Ovary (tissue), 9 donors: ENCODE results near the gene LZIC. TPM values are rescaled to one million over a fixed set of nuclear protein-coding genes. Genes with fewer than 3 reads are reported as not detected.

Experiments
- DNase-seq, 5 donors: peaks; one replicate each; pipeline ENCODE4 v3.0.0-alpha.2; 2019 to 2020
- H3K27ac ChIP-seq, 2 donors: fragments of 200-600 bp; one replicate each; pipeline versions ENCODE4 v1.5.1 to v1.8.0; 2019 to 2022
- H3K27me3 ChIP-seq: fragments of 200-600 bp; one replicate; pipeline ENCODE4 v1.8.0; 2022
- H3K36me3 ChIP-seq: fragments of 200-600 bp; sonication (generic); one replicate; pipeline ENCODE4 v1.5.1; 2019
- H3K4me1 ChIP-seq: one replicate; pipeline ENCODE4 v1.8.1; 2013; ENCODE audit warnings: mild to moderate bottlenecking, moderate library complexity; ENCODE audit not compliant: insufficient read depth
- H3K4me3 ChIP-seq: fragments of 200-600 bp; sonication (generic); one replicate; pipeline ENCODE4 v1.5.1; 2017
- H3K9me3 ChIP-seq, 2 donors: fragments of 200-600 bp in 1 of 2; sonication (generic) in 1 of 2; one replicate each; pipeline versions ENCODE4 v1.5.1 to v1.8.1; 2013 to 2019; ENCODE audit warnings: mild to moderate bottlenecking in 1 of 2, moderate library complexity in 1 of 2
- CTCF ChIP-seq, 3 donors: fragments of 450-650 bp in 2 of 3; fragments of 200-600 bp in 1 of 3; IDR thresholded peaks; one replicate each; pipeline versions ENCODE4 v1.5.1 to v1.8.0; 2016 to 2022; ENCODE audit warnings: antibody characterized with exemption in 3 of 3, mild to moderate bottlenecking in 1 of 3
- EP300 ChIP-seq: sonication (generic); formaldehyde crosslinking; IDR thresholded peaks from one replicate; pipeline ENCODE4 v1.6.1; 2017; ENCODE audit warnings: antibody characterized with exemption
- POLR2A ChIP-seq: fragments of 450-650 bp; IDR thresholded peaks from one replicate; pipeline ENCODE4 v1.6.1; 2017; ENCODE audit warnings: antibody characterized with exemption, mild to moderate bottlenecking, moderate library complexity
- WGBS, 3 donors: extraction: QIAGEN DNeasy Blood & Tissue Kit in 1 of 3; methylation state at CpG; one replicate each; pipeline versions ENCODE4 v1.1.5 to v1.1.7; 2013 to 2017; 5-methylcytosine and 5-hydroxymethylcytosine counted together
- intact Hi-C, 4 donors: fragments of 100-400 bp; cut with DNase I; formaldehyde crosslinking; loops; one replicate each; pipeline versions ENCODE4 v1.11.0 to v1.15.1; 2022 to 2023
- polyA plus RNA-seq, 2 donors: library from polyadenylated mRNA; stranded (reverse); fragments of 200-250 nt in 1 of 2; fragments of 350-450 nt in 1 of 2; fragmentation: Illumina TruSeq in 1 of 2; extraction: RNeasy Lipid Tissue Mini Kit (QIAGEN cat#74804) in 1 of 2; gene quantifications; one replicate each; pipeline ENCODE4 v1.2.3, GENCODE V29; 2013 to 2014
- total RNA-seq, 7 donors: library from RNA; depleted of rRNA in 2 of 7; stranded (reverse); fragments of >200 nt in 2 of 7; fragmentation: NEBNext Ultra II Directional in 3 of 7; extraction: Animal tissue kit (Norgen Biotek cat#: 25700) in 3 of 7; gene quantifications; one replicate each; pipeline versions ENCODE4 v1.1.0 to v1.2.4, GENCODE V29; 2016 to 2023
- donor health status: DM: no; HTN: no; CAD: no; lungs with moderate emphysema.
- donor health status: DM: no; HTN: no; CAD: no.
- donor health status: Bipolar disorder and iron deficiency.
- donor health status: DM: yes; HTN: yes; CAD: no.
- donor health status: DM: no; HTN: no; CAD: no.
- donor health status: DM: yes; HTN: yes; CAD: no.

The LZIC gene
- total and polyA plus RNA-seq, 9 donors = 21.2 to 61.3 (median 40.2) TPM

- TF ChIP-seq POLR2A (peak; percentile 19), EP300 (no peak), CTCF (IDR thresholded peaks at IDR 0.05) (no peak)
- Histone ChIP-seq H3K9me3 (no peaks in the 10 kb centered on the region), H3K27ac (peak within 1 kb of the TSS; percentile 79 to 85), H3K4me3 (peak within 1 kb of the TSS; percentile 93), H3K27me3 (no peaks in the 10 kb centered on the region), H3K36me3 (no peaks in the 10 kb centered on the region), H3K4me1 (peaks cover 7% of the 10 kb centered on the region)
- intact Hi-C loops = no loop called here
- WGBS, 3 donors = 0 to 2% (median 0%) methylated on average over 4 to 55 of the region's 55 CpGs
- DNase-seq = no peak
Measured at GRCh38 chr1:9910076-9910422, 33.1 kb downstream of the LZIC start, which contains the start of gene CTNNBIP1. Gene CTNNBIP1, minus strand, starts transcription at chr1:9910269. Its CDS starts 38,205 bp downstream, at chr1:9872064.

DNA sequence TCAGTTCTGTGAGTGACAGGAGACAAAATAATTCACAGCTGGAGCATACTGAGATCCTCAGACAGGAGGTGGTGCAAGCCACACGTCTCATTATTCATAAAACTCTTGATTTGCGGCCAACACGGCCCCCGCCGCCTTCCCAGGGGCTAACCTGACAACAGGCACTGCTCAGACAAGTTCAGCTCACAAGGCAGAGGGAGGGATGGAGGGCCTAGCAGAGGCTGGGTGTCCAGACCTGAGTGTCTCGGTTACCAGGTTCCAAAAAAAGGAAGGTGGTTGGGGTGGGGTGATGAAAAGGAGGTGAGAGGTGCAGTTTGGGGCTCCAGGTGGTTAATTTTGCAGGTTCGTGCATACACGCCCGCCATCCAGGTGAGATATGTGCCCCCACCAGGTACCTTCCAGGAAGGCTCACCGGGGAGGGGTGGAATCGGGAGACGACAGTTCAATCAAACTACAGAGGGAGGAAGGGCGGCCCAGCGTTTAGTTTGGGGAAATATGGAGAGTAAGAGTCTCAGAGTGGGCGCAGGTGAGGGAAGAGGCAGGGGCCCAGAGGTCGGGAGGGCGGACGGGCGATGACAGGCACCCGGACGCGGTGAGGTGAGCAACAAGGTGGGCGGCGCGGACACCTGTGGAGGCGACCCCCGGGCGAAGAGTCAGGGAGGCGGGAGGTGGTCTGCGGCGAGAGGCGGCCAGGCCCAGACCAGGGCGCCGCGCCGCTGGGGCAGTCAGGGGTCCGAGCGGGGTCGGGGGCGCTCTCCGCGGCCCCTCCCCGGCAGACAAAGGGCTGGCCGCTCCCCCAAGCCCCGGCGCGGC, 33.8 kb downstream of the LZIC start:
- no peaks in the 10 kb centered on the region for H3K36me3 ChIP-seq
- H3K27ac ChIP-seq = peak overlapping the region; percentile 19 to 79
- DNase-seq = peak; percentile 31 to 69 (median 61)
- H3K9me3 ChIP-seq = no peaks in the 10 kb centered on the region
- no peaks in the 10 kb centered on the region for H3K27me3 ChIP-seq
- intact Hi-C loops = no loop called here
- WGBS, 3 donors = 2 to 3% (median 3%) methylated on average over 28 to 47 of the region's 47 CpGs
- H3K4me3 ChIP-seq = peak overlapping the region; percentile 93
- TF ChIP-seq CTCF (IDR thresholded peaks at IDR 0.05) (no peak), POLR2A (no peak), EP300 (no peak)
- peaks cover 7% of the 10 kb centered on the region for H3K4me1 ChIP-seq

DNA sequence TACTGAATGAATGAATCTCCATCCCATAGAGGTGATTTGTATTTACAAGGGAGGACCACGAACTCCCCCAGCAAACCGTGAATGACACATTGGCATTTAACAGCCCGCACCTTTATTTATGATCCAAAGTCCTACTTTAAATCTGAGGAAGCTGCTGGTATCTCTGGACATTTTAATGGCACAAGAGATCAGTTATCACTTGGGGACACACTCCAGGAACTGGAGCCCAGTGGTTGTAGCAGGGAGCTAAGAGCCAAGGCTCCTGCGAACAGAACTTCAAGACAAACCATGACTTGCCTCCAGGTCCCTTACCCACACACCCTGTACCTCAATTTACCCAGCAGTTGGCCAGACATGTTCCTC, 34.3 kb downstream of the LZIC start:
- H3K4me1 ChIP-seq = peaks cover 7% of the 10 kb centered on the region
- H3K36me3 ChIP-seq = no peaks in the 10 kb centered on the region
- DNase-seq = no peak
- intact Hi-C loops = no loop called here
- WGBS, 3 donors = 71 to 76% (median 71%) methylated on average over 4 of the region's 4 CpGs
- no peaks in the 10 kb centered on the region for H3K9me3 ChIP-seq
- H3K4me3 ChIP-seq = peak overlapping the region; percentile 93
- no peaks in the 10 kb centered on the region for H3K27me3 ChIP-seq
- TF ChIP-seq POLR2A = no peak
- no peak for TF ChIP-seq CTCF (IDR thresholded peaks at IDR 0.05)
- TF ChIP-seq EP300 = no peak
- H3K27ac ChIP-seq = peak overlapping the region in 1 of 2 donors; percentile 79

DNA sequence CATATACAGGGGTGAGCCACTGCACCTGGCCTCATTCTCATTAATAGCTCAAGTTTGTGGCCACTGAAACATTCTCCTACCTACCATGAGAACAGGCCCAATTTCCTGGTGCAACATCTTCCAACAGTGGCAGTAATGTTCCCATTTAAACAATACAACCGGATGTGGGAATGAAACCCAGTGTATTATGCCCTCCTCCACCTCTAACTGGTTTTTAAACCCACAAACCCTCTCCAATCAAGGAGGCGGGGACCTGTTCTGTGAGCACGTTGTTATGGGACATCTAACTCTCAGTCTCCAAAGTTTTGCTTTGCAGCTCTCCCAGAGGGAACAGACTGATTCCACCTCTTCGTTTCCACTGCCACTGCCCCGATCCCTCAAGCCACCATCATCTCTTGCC, 35.8 kb downstream of the LZIC start:
- TF ChIP-seq CTCF (IDR thresholded peaks at IDR 0.05) (no peak), POLR2A (no peak), EP300 (no peak)
- WGBS, 3 donors = 73 to 81% (median 76%) methylated on average over 5 of the region's 5 CpGs
- Histone ChIP-seq H3K27me3 (no peaks in the 10 kb centered on the region), H3K4me1 (peaks cover 7% of the 10 kb centered on the region), H3K4me3 (no peak overlapping the region), H3K27ac (no peak overlapping the region), H3K9me3 (no peaks in the 10 kb centered on the region), H3K36me3 (no peaks in the 10 kb centered on the region)
- intact Hi-C loops = no loop called here
- DNase-seq = no peak
